GM19351 (cell line): Measurements from ENCODE around the gene AGBL3.

Source experiments
- ATAC-seq: cut with Tn5 transposase; IDR thresholded peaks from one replicate; pipeline ENCODE4 v1.9.1; 2021; ENCODE audit warnings: mild to moderate bottlenecking, moderate library complexity; ENCODE audit not compliant: unreplicated experiment

Gene AGBL3

GRCh38 chr7:135183478-135183877 lies 197.2 kb downstream of the AGBL3 start:
- no peak for ATAC-seq

GRCh38 chr7:135184254-135184841 lies 198.0 kb downstream of the AGBL3 start:
- no peak for ATAC-seq
